SU-DHL-6 (cell line): ENCODE results near the gene GLS.

Experiments
- H2AFZ ChIP-seq: fragments of 200-600 bp; sonication (generic); 2 replicates; pipeline ENCODE4 v1.6.1; 2014; ENCODE audit warnings: low read depth, mild to moderate bottlenecking, moderate library complexity, mixed read lengths, antibody characterized with exemption, low read length; ENCODE audit not compliant: severe bottlenecking
- H3F3A ChIP-seq: fragments of 200-600 bp; shearing (Covaris generic); 2 replicates; pipeline ENCODE4 v1.6.0; 2016; ENCODE audit warnings: antibody characterized with exemption, mild to moderate bottlenecking; ENCODE audit not compliant: insufficient read depth
- H3K27ac ChIP-seq: fragments of 200-600 bp; sonication (generic); 2 replicates; pipeline ENCODE4 v1.5.1; 2016; ENCODE audit warnings: low read depth, mild to moderate bottlenecking, low read length, moderate library complexity, mixed read lengths
- H3K27me3 ChIP-seq: fragments of 200-600 bp; sonication (generic), shearing (Covaris generic); 2 replicates; pipeline ENCODE4 v1.6.0; 2014; ENCODE audit warnings: mild to moderate bottlenecking, low read length
- H3K36me3 ChIP-seq: fragments of 200-600 bp; sonication (generic); 2 replicates; pipeline ENCODE4 v1.6.1; 2014; ENCODE audit warnings: mild to moderate bottlenecking, low read length, mixed read lengths
- H3K4me2 ChIP-seq: fragments of 300-600, 200-600 bp; shearing (Covaris generic), sonication (generic); 2 replicates; pipeline ENCODE4 v1.6.0; 2014; ENCODE audit warnings: low read length, low read depth, mild to moderate bottlenecking; ENCODE audit not compliant: poor library complexity, severe bottlenecking
- H3K4me3 ChIP-seq: fragments of 200-600 bp; sonication (generic); 2 replicates; pipeline ENCODE4 v1.5.1; 2014; ENCODE audit warnings: antibody characterized with exemption, low read length, mild to moderate bottlenecking, mixed read lengths; ENCODE audit not compliant: insufficient read depth, poor library complexity, severe bottlenecking
- H3K79me2 ChIP-seq: fragments of 200-600 bp; sonication (generic); 2 replicates; pipeline ENCODE4 v1.6.1; 2014; ENCODE audit warnings: mild to moderate bottlenecking, low read length, moderate library complexity; ENCODE audit not compliant: insufficient read depth
- H3K9ac ChIP-seq: fragments of 200-600 bp; sonication (generic); 2 replicates; pipeline ENCODE4 v1.7.0; 2014; ENCODE audit warnings: mild to moderate bottlenecking, low read length
- H3K9me2 ChIP-seq: fragments of 200-600 bp; sonication (generic); replicated peaks from 2 replicates; pipeline ENCODE4 v1.6.1; 2014; ENCODE audit warnings: low read length; ENCODE audit not compliant: insufficient read depth
- H3K9me3 ChIP-seq: fragments of 200-600 bp; sonication (generic); 2 replicates; pipeline ENCODE4 v1.6.1; 2014; ENCODE audit warnings: low read length, mixed read lengths; ENCODE audit not compliant: insufficient read depth
- H4K20me1 ChIP-seq: fragments of 200-600 bp; sonication (generic); 2 replicates; pipeline ENCODE4 v1.6.1; 2014; ENCODE audit warnings: low read depth, mild to moderate bottlenecking, antibody characterized with exemption, low read length, moderate library complexity, mixed read lengths
- CTCF ChIP-seq: fragments of 200-600 bp; sonication (generic); IDR thresholded peaks from one replicate; pipeline ENCODE4 v1.5.1; 2017; ENCODE audit warnings: antibody characterized with exemption, mild to moderate bottlenecking, low read length, moderate library complexity; ENCODE audit not compliant: insufficient read depth, poor library complexity, severe bottlenecking
- EZH2phosphoT487 ChIP-seq: fragments of 200-600 bp; sonication (generic), shearing (Covaris generic); conservative IDR thresholded peaks from 2 replicates; pipeline ENCODE4 v1.6.1; 2018; ENCODE audit warnings: mild to moderate bottlenecking, antibody characterized with exemption, low read length, moderate library complexity, mixed read lengths

GLS gene

GRCh38 chr2:190903693-190904450 lies 23.3 kb downstream of the GLS start:
- Histone ChIP-seq H3K27ac (no peak overlapping the region), H3K9ac (no peak overlapping the region)

GRCh38 chr2:190904640-190905261 lies 24.1 kb downstream of the GLS start:
- H3K4me2 ChIP-seq, result no peak overlapping the region
- H3K79me2 ChIP-seq, result 0 out of 2 replicates have a peak, but pooled peaks cover 4% of the 10 kb centered on the region
- H3F3A ChIP-seq, result peaks cover 34% of the 10 kb centered on the region; the same call in 1 of the 2 replicates
- no peak overlapping the region for H2AFZ ChIP-seq
- H3K27ac ChIP-seq, result no peak overlapping the region
- 0 out of 2 replicates have a peak, but pooled peaks cover 3% of the 10 kb centered on the region for H4K20me1 ChIP-seq
- no peak overlapping the region for H3K4me3 ChIP-seq
- H3K9me3 ChIP-seq, result no peaks in the 10 kb centered on the region
- H3K27me3 ChIP-seq, result no peaks in the 10 kb centered on the region
- no peak overlapping the region for H3K9ac ChIP-seq
- TF ChIP-seq EZH2phosphoT487, result no peak
- no peak for TF ChIP-seq CTCF
- H3K9me2 ChIP-seq, result no peaks in the 10 kb centered on the region
- peaks cover 73% of the 10 kb centered on the region; the same call in 1 of the 2 replicates for H3K36me3 ChIP-seq

More at GRCh38 chr2:190903693-190904450, 23.3 kb downstream of the GLS start:
- Histone ChIP-seq H3K36me3 (peaks cover 79% of the 10 kb centered on the region; the same call in 1 of the 2 replicates), H3F3A (peaks cover 41% of the 10 kb centered on the region; the same call in 1 of the 2 replicates), H3K9me2 (no peaks in the 10 kb centered on the region), H3K27me3 (no peaks in the 10 kb centered on the region), H4K20me1 (0 out of 2 replicates have a peak, but pooled peaks cover 3% of the 10 kb centered on the region), H3K79me2 (0 out of 2 replicates have a peak, but pooled peaks cover 4% of the 10 kb centered on the region), H3K4me2 (no peak overlapping the region), H2AFZ (no peak overlapping the region), H3K4me3 (no peak overlapping the region), H3K9me3 (no peaks in the 10 kb centered on the region)
- TF ChIP-seq CTCF (no peak), EZH2phosphoT487 (no peak)

GRCh38 chr2:190908532-190908931 lies 27.9 kb downstream of the GLS start:
- H2AFZ ChIP-seq, result no peak overlapping the region
- H4K20me1 ChIP-seq, result 0 out of 2 replicates have a peak, but pooled peaks cover 8% of the 10 kb centered on the region
- no peak overlapping the region for H3K4me2 ChIP-seq
- H3K4me3 ChIP-seq, result no peak overlapping the region
- H3K27me3 ChIP-seq, result no peaks in the 10 kb centered on the region
- peaks cover 10% of the 10 kb centered on the region; the same call in 1 of the 2 replicates for H3K79me2 ChIP-seq
- TF ChIP-seq CTCF (no peak), EZH2phosphoT487 (no peak)
- H3F3A ChIP-seq, result peaks cover 25% of the 10 kb centered on the region
- H3K9me3 ChIP-seq, result no peaks in the 10 kb centered on the region
- H3K36me3 ChIP-seq, result peaks cover 65% of the 10 kb centered on the region
- no peak overlapping the region for H3K27ac ChIP-seq
- H3K9me2 ChIP-seq, result no peaks in the 10 kb centered on the region
- H3K9ac ChIP-seq, result no peak overlapping the region
